ENCODE measurements around the gene CACNA1C.

CACNA1C gene

DNA sequence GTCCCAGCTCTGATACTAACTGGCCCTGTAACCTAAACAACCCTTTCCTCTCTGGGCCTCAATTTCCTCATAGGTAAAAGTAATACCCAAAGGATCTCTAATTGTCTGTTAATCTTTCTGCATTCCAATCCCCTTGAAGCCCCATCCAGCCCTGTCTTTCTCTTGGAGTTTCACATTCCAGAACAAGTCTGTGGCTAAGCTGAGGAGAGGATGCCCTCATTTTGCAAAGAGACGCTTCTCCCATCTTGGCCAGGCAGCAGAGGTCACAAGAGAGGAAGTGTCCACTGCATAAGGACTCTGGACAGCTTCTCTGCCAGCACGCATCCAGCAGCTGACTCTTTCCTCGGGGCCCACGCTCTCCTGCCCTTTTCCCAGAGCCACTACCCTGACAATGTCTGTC, 478.6 kb downstream of the CACNA1C start:
- in situ Hi-C loops (cut with HindIII; ENCODE audit: low pct_ligation_motif_present, low sequenced_read_pairs) = no loop called here
- TF ChIP-seq, protein P1, sequence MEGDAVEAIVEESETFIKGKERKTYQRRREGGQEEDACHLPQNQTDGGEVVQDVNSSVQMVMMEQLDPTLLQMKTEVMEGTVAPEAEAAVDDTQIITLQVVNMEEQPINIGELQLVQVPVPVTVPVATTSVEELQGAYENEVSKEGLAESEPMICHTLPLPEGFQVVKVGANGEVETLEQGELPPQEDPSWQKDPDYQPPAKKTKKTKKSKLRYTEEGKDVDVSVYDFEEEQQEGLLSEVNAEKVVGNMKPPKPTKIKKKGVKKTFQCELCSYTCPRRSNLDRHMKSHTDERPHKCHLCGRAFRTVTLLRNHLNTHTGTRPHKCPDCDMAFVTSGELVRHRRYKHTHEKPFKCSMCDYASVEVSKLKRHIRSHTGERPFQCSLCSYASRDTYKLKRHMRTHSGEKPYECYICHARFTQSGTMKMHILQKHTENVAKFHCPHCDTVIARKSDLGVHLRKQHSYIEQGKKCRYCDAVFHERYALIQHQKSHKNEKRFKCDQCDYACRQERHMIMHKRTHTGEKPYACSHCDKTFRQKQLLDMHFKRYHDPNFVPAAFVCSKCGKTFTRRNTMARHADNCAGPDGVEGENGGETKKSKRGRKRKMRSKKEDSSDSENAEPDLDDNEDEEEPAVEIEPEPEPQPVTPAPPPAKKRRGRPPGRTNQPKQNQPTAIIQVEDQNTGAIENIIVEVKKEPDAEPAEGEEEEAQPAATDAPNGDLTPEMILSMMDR (IDR thresholded peaks at IDR 0.05; ENCODE audit: low read depth, low read length, missing control alignments) = no peak
- no peak for DNase-seq
- Histone ChIP-seq H3K27ac (no peak overlapping the region), H3K27me3 (replicated peaks) (no peaks in the 10 kb centered on the region), H3K36me3 (replicated peaks) (no peaks in the 10 kb centered on the region), H3K4me3 (ENCODE audit: low read depth, low read length) (no peak overlapping the region)

DNA sequence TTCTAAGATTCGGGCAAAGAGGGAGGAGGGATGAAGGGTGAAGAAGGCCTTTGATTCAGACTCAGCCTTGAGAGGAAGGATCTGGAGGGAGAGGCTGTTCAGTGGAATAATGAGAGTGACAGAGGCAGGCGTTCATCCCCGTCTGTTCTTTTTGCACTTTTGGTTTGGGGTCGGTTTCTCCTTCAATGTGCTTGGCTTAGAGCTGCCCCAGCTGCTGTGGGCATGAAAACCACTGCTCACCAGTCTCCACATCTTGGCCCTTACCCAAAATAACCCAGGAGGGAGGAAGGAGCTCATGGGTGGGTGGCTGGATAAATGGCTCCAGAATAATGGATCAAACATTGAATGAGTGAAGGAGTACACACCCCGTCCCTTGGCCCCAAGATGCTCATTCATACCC, 480.2 kb downstream of the CACNA1C start:
- Histone ChIP-seq H3K36me3 (replicated peaks) (no peaks in the 10 kb centered on the region), H3K4me3 (ENCODE audit: low read depth, low read length) (no peak overlapping the region), H3K27ac (no peak overlapping the region), H3K27me3 (replicated peaks) (no peaks in the 10 kb centered on the region)
- DNase-seq = no peak
- in situ Hi-C loops (cut with HindIII; ENCODE audit: low pct_ligation_motif_present, low sequenced_read_pairs) = no loop called here
- TF ChIP-seq, protein P1 (IDR thresholded peaks at IDR 0.05; ENCODE audit: low read depth, low read length, missing control alignments) = no peak

DNA sequence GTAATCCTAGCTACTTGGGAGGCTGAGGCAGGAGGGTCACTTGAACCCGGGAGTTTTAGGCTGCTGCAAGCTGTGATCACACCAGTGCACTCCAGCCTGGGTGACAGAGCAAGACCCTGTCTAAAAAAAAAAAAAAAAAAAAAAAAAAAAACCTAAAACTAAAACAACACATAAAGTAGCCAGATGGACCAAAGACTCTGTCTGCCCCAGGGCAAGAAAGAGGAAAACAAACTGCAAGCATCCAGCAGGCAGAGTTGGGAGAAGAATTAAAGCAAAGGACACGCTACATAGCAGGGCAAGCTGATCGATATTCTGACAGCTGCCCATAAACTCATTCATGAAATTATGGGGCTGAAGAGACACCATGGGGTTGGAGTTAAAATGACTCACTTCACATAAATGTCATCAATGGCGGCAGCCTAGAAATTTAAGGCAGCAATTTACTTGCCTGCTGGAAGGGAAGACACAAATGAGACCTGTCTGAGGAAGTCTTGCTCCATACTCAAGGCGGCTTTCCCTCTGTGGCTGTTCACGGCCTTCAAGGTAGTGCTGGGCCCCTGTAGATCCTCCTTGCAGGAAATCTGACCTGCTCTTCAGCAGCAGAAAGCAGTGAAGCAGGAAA, 482.9 kb downstream of the CACNA1C start:
- TF ChIP-seq, protein P1 (IDR thresholded peaks at IDR 0.05; ENCODE audit: low read depth, low read length, missing control alignments) = no peak
- H3K27me3 ChIP-seq (replicated peaks) = no peaks in the 10 kb centered on the region
- H3K27ac ChIP-seq = no peak overlapping the region
- DNase-seq = no peak
- no peaks in the 10 kb centered on the region for H3K36me3 ChIP-seq (replicated peaks)
- in situ Hi-C loops (cut with HindIII; ENCODE audit: low pct_ligation_motif_present, low sequenced_read_pairs) = no loop called here
- no peak overlapping the region for H3K4me3 ChIP-seq (ENCODE audit: low read depth, low read length)

DNA sequence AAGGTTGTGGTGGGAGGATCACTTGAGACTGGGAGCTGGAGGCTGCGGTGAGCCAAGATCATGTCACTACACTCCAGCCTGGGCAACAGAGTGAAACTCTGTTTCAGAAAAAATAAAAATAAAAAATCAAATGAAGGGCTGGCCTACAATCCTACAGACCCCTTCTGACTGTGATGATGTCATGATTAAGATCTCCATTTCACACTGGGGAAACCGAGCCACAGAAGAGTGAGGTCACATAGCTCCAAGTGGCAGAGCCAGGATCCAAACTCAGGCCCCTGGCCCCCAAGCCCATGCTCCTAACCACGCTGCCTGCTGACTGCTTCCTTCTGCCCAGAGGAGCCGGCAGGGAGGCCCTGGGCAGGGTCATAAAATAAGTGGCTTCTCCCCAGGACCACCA, 483.9 kb downstream of the CACNA1C start:
- Histone ChIP-seq H3K27ac (no peak overlapping the region), H3K36me3 (replicated peaks) (no peaks in the 10 kb centered on the region), H3K27me3 (replicated peaks) (no peaks in the 10 kb centered on the region), H3K4me3 (ENCODE audit: low read depth, low read length) (no peak overlapping the region)
- in situ Hi-C loops (cut with HindIII; ENCODE audit: low pct_ligation_motif_present, low sequenced_read_pairs) = no loop called here
- DNase-seq = no peak
- TF ChIP-seq, protein P1 (IDR thresholded peaks at IDR 0.05; ENCODE audit: low read depth, low read length, missing control alignments) = no peak

DNA sequence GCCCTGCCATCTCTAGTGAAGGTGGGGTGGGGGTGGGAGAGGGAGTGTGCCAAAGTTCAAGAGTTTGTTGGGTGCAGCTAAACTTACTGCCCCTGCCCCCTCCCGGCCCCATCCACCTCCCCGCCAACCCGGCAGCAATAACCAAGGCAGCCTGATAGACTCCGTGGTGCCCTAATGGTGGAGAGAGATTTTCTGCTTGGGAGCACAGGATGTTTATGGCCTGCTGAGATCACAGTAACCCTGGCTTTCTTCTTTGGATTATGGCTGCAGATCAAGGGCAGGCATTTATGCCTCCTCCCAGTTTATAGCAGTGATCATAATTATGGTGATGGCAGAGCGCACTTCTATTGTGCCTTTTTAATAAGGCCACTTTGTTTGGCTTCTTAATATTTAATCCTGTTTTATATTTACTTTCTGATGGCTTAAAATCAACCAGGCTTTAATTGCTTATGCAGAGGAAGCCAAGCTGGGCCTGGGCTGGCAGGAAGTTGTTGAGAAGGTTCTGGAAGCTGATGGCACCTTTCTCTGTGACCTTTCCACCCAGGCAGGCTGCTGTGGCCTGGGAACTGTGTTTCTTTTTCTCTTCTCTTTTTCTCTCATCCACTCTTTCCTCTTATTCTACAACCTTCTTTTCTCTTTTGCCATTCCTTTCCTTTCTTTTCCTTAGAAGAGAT, 485.2 kb downstream of the CACNA1C start:
- in situ Hi-C loops (cut with HindIII; ENCODE audit: low pct_ligation_motif_present, low sequenced_read_pairs) = no loop called here
- Histone ChIP-seq H3K36me3 (replicated peaks) (no peaks in the 10 kb centered on the region), H3K27me3 (replicated peaks) (no peaks in the 10 kb centered on the region), H3K27ac (no peak overlapping the region), H3K4me3 (ENCODE audit: low read depth, low read length) (no peak overlapping the region)
- DNase-seq = no peak
- TF ChIP-seq, protein P1 (IDR thresholded peaks at IDR 0.05; ENCODE audit: low read depth, low read length, missing control alignments) = no peak

All from brain microvascular endothelial cell (primary cell).